Uterus (tissue), 2 donors: ENCODE measurements around the gene GRIK4.
"Not testable (repeated sequence)": the region's sequence is repeated elsewhere in the genome, so short reads cannot be mapped to it uniquely, and the experiment has no call there.

Experiments
- POLR2A ChIP-seq, 2 donors: fragments of 450-650 bp; IDR thresholded peaks; one replicate each; pipeline ENCODE4 v1.6.1; 2016; ENCODE audit warnings: antibody characterized with exemption in 2 of 2, mild to moderate bottlenecking in 1 of 2, moderate library complexity in 1 of 2
- TF ChIP-seq, protein P1 (sequence below), 4 experiments: fragments of 200-600 bp in 2 of 4; fragments of 450-650 bp in 2 of 4; sonication (generic) in 2 of 4; IDR thresholded peaks; one replicate each; pipeline ENCODE4 v1.5.1; 2016 to 2019; ENCODE audit warnings: antibody characterized with exemption in 4 of 4, mild to moderate bottlenecking in 2 of 4, moderate library complexity in 1 of 4

DNA sequence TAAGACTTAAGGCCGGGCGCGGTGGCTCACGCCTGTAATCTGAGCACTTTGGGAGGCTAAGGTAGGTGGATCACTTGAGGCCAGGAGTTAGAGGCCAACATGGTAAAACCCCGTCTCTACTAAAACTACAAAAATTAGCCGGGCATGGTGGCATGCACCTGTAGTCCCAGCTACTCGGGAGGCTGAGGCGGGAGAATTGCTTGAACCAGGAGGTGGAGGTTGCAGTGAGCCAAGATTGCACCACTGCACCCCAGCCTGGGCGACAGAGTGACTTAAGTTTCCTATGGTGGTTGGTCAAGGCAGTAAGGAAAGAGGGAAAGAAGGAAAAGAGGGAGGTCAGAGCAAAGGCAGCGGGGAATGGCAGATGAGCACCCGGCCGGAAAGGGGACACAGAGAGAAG is 113.4 kb downstream of the GRIK4 start:
- TF ChIP-seq, protein P1, sequence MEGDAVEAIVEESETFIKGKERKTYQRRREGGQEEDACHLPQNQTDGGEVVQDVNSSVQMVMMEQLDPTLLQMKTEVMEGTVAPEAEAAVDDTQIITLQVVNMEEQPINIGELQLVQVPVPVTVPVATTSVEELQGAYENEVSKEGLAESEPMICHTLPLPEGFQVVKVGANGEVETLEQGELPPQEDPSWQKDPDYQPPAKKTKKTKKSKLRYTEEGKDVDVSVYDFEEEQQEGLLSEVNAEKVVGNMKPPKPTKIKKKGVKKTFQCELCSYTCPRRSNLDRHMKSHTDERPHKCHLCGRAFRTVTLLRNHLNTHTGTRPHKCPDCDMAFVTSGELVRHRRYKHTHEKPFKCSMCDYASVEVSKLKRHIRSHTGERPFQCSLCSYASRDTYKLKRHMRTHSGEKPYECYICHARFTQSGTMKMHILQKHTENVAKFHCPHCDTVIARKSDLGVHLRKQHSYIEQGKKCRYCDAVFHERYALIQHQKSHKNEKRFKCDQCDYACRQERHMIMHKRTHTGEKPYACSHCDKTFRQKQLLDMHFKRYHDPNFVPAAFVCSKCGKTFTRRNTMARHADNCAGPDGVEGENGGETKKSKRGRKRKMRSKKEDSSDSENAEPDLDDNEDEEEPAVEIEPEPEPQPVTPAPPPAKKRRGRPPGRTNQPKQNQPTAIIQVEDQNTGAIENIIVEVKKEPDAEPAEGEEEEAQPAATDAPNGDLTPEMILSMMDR (IDR thresholded peaks at IDR 0.05), result not testable (repeated sequence)
- not testable (repeated sequence) for TF ChIP-seq POLR2A (IDR thresholded peaks at IDR 0.05)
